ENCODE data around the gene SMYD1. TPM values are rescaled to one million over a fixed set of nuclear protein-coding genes. Genes with fewer than 3 reads are reported as not detected.

The SMYD1 gene
- total RNA-seq, 1 donor from 2014 or later, result 0.25 TPM

GRCh38 chr2:88139804-88140203, 72.2 kb downstream of the SMYD1 start:
- Mint-ChIP-seq H3K27ac (ENCODE audit: unreplicated experiment) (no peak overlapping the region), H3K4me1 (ENCODE audit: low read depth, unreplicated experiment) (no peaks in the 10 kb centered on the region), H3K27me3 (ENCODE audit: unreplicated experiment) (peaks cover 2% of the 10 kb centered on the region), H3K4me3 (ENCODE audit: unreplicated experiment) (no peak overlapping the region), H3K9me3 (ENCODE audit: unreplicated experiment) (no peaks in the 10 kb centered on the region), H3K36me3 (ENCODE audit: unreplicated experiment) (no peaks in the 10 kb centered on the region)
- TF ChIP-seq CTCF (IDR thresholded peaks at IDR 0.05; ENCODE audit: partially characterized antibody, unreplicated experiment), result no peak
- no peak for DNase-seq

- Mint-ChIP-seq H3K27ac (ENCODE audit: unreplicated experiment) (no peak overlapping the region), H3K27me3 (ENCODE audit: unreplicated experiment) (no peaks in the 10 kb centered on the region), H3K4me3 (ENCODE audit: unreplicated experiment) (no peak overlapping the region), H3K4me1 (ENCODE audit: low read depth, unreplicated experiment) (no peaks in the 10 kb centered on the region), H3K36me3 (ENCODE audit: unreplicated experiment) (no peaks in the 10 kb centered on the region), H3K9me3 (ENCODE audit: unreplicated experiment) (peaks cover 6% of the 10 kb centered on the region)
- DNase-seq, result no peak
- no peak for TF ChIP-seq CTCF (IDR thresholded peaks at IDR 0.05; ENCODE audit: partially characterized antibody, unreplicated experiment)
Observed at GRCh38 chr2:88141952-88142351, 74.3 kb downstream of the SMYD1 start.

GRCh38 chr2:88144271-88144670, 76.6 kb downstream of the SMYD1 start:
- no peaks in the 10 kb centered on the region for H3K4me1 Mint-ChIP-seq (ENCODE audit: low read depth, unreplicated experiment)
- no peak for DNase-seq
- H3K36me3 Mint-ChIP-seq (ENCODE audit: unreplicated experiment), result peaks cover 6% of the 10 kb centered on the region
- peaks cover 6% of the 10 kb centered on the region for H3K9me3 Mint-ChIP-seq (ENCODE audit: unreplicated experiment)
- no peaks in the 10 kb centered on the region for H3K27me3 Mint-ChIP-seq (ENCODE audit: unreplicated experiment)
- H3K27ac Mint-ChIP-seq (ENCODE audit: unreplicated experiment), result no peak overlapping the region
- TF ChIP-seq CTCF (IDR thresholded peaks at IDR 0.05; ENCODE audit: partially characterized antibody, unreplicated experiment), result no peak
- no peak overlapping the region for H3K4me3 Mint-ChIP-seq (ENCODE audit: unreplicated experiment)

- peaks cover 6% of the 10 kb centered on the region for H3K9me3 Mint-ChIP-seq (ENCODE audit: unreplicated experiment)
- no peak overlapping the region for H3K27ac Mint-ChIP-seq (ENCODE audit: unreplicated experiment)
- H3K36me3 Mint-ChIP-seq (ENCODE audit: unreplicated experiment), result peaks cover 7% of the 10 kb centered on the region
- no peak for DNase-seq
- H3K4me1 Mint-ChIP-seq (ENCODE audit: low read depth, unreplicated experiment), result no peaks in the 10 kb centered on the region
- no peaks in the 10 kb centered on the region for H3K27me3 Mint-ChIP-seq (ENCODE audit: unreplicated experiment)
- TF ChIP-seq CTCF (IDR thresholded peaks at IDR 0.05; ENCODE audit: partially characterized antibody, unreplicated experiment), result no peak
- H3K4me3 Mint-ChIP-seq (ENCODE audit: unreplicated experiment), result no peak overlapping the region
Observed at GRCh38 chr2:88144914-88145497, 77.4 kb downstream of the SMYD1 start.

- Mint-ChIP-seq H3K4me1 (ENCODE audit: low read depth, unreplicated experiment) (no peaks in the 10 kb centered on the region), H3K4me3 (ENCODE audit: unreplicated experiment) (no peak overlapping the region), H3K27me3 (ENCODE audit: unreplicated experiment) (no peaks in the 10 kb centered on the region), H3K9me3 (ENCODE audit: unreplicated experiment) (peaks cover 6% of the 10 kb centered on the region), H3K36me3 (ENCODE audit: unreplicated experiment) (peaks cover 7% of the 10 kb centered on the region), H3K27ac (ENCODE audit: unreplicated experiment) (no peak overlapping the region)
- no peak for TF ChIP-seq CTCF (IDR thresholded peaks at IDR 0.05; ENCODE audit: partially characterized antibody, unreplicated experiment)
- DNase-seq, result no peak
Observed at GRCh38 chr2:88146590-88146989, 79.0 kb downstream of the SMYD1 start.
